Subcutaneous abdominal adipose tissue (tissue), 5 donors: Measurements from ENCODE around the gene GDPD4.

Source experiments
- H3K27ac ChIP-seq: one replicate; pipeline ENCODE4 v1.7.0; 2013; ENCODE audit warnings: low read depth, mild to moderate bottlenecking, inconsistent platforms, low read length, moderate library complexity
- H3K27me3 ChIP-seq, 5 donors: one replicate each; pipeline ENCODE4 v1.7.0; 2013; ENCODE audit warnings: low read length in 5 of 5, inconsistent platforms in 1 of 5; ENCODE audit not compliant: control insufficient read depth in 5 of 5, insufficient read depth in 4 of 5
- H3K36me3 ChIP-seq, 5 donors: one replicate each; pipeline ENCODE4 v1.7.0; 2013; ENCODE audit warnings: low read length in 5 of 5; ENCODE audit not compliant: control insufficient read depth in 5 of 5, insufficient read depth in 5 of 5
- H3K4me1 ChIP-seq, 5 donors: one replicate each; pipeline ENCODE4 v1.7.0; 2013; ENCODE audit warnings: low read length in 5 of 5, mild to moderate bottlenecking in 3 of 5, moderate library complexity in 1 of 5; ENCODE audit not compliant: control insufficient read depth in 5 of 5, insufficient read depth in 5 of 5
- H3K4me3 ChIP-seq, 5 donors: one replicate each; pipeline ENCODE4 v1.7.0; 2013; ENCODE audit warnings: low read length in 5 of 5, low read depth in 1 of 5
- H3K9ac ChIP-seq, 5 donors: one replicate each; pipeline ENCODE4 v1.7.0; 2013; ENCODE audit warnings: low read length in 5 of 5, mild to moderate bottlenecking in 4 of 5, moderate library complexity in 3 of 5
- H3K9me3 ChIP-seq, 5 donors: one replicate each; pipeline ENCODE4 v1.7.0; 2013; ENCODE audit warnings: low read length in 5 of 5; ENCODE audit not compliant: control insufficient read depth in 5 of 5
- donor health status: healthy.
- donor health status: healthy.
- donor health status: healthy.
- donor health status: healthy.
- donor health status: healthy.

GDPD4 gene

GRCh38 chr11:77195071-77195755 lies 106.3 kb downstream of the GDPD4 start:
- H3K9ac ChIP-seq: no peak overlapping the region
- H3K36me3 ChIP-seq: peaks cover 0 to 46% (median 9%) of the 10 kb centered on the region in 5 donors
- no peak overlapping the region for H3K27ac ChIP-seq
- H3K27me3 ChIP-seq: no peaks in the 10 kb centered on the region
- H3K9me3 ChIP-seq: no peaks in the 10 kb centered on the region
- H3K4me1 ChIP-seq: peaks cover 0 to 5% (median 3%) of the 10 kb centered on the region in 5 donors
- no peak overlapping the region for H3K4me3 ChIP-seq

- no peaks in the 10 kb centered on the region for H3K9me3 ChIP-seq
- H3K4me1 ChIP-seq: peaks cover 0 to 5% (median 3%) of the 10 kb centered on the region in 5 donors
- no peak overlapping the region for H3K27ac ChIP-seq
- no peaks in the 10 kb centered on the region for H3K27me3 ChIP-seq
- no peak overlapping the region for H3K4me3 ChIP-seq
- peaks cover 0 to 56% (median 12%) of the 10 kb centered on the region in 5 donors for H3K36me3 ChIP-seq
- H3K9ac ChIP-seq: no peak overlapping the region
These were observed 107.3 kb downstream of the GDPD4 start for GRCh38 chr11:77193911-77194830.

GRCh38 chr11:77193167-77193566 lies 108.3 kb downstream of the GDPD4 start:
- peaks cover 0 to 47% (median 11%) of the 10 kb centered on the region in 5 donors for H3K36me3 ChIP-seq

DNA sequence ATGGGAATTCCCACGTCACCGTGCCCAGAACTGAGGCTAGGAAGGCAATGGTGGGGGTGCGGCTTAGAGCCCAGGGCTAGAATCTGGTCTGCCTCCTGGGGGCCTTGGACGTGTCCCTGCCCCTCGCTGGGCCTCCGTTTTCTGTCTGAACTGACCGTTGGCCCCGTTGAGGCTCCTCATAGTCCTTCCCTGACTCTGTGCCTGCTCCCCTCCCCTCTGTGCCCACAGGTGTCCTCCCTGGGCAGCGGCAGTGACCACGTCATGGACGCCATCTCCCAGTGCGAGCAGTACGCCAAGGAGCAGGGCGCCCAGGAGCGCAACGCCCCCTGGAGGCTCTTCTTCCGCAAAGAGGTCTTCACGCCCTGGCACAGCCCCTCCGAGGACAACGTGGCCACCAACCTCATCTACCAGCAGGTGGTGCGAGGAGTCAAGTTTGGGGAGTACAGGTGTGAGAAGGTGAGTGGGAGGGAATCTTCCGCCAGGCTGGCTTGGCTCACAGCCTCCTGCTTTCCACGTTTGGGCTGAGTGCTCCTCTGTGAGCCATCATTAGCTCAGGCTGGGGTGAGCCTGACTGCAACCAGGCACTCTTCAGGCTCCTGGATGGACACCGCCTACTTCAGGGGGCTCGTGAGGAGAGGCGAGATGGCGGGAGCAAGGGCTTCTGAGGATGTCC lies 109.5 kb downstream of the GDPD4 start:
- Histone ChIP-seq H3K36me3 (peaks cover 0 to 45% (median 9%) of the 10 kb centered on the region in 5 donors), H3K9me3 (no peaks in the 10 kb centered on the region), H3K4me3 (peak overlapping the region in 1 of 5 donors; percentile 24), H3K27me3 (no peaks in the 10 kb centered on the region), H3K4me1 (peaks cover 0 to 14% (median 3%) of the 10 kb centered on the region in 5 donors), H3K27ac (no peak overlapping the region), H3K9ac (no peak overlapping the region)

More at GRCh38 chr11:77193167-77193566, 108.3 kb downstream of the GDPD4 start:
- Histone ChIP-seq H3K4me3 (no peak overlapping the region), H3K9me3 (no peaks in the 10 kb centered on the region), H3K9ac (no peak overlapping the region), H3K27me3 (no peaks in the 10 kb centered on the region), H3K4me1 (peaks cover 0 to 6% (median 3%) of the 10 kb centered on the region in 5 donors), H3K27ac (no peak overlapping the region)

DNA sequence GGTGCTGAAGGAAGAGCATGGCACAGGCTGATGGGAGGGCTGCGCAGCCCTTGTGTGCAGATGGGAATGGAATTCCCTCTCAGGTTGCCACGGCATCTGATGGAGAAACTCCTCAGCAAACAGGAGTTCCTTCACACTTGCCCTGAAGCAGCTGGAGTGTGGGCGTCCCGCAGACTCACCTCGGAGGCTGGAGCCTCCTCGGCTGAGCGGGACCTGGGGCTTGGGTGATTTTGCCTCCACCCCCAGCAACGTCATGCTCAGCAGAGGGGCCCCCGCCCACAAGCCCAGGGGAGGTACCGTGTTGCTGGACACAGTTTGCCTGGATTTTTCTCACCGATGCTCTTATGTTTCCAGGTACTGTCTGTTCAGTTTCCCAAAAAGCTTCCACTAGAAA lies 110.1 kb downstream of the GDPD4 start:
- Histone ChIP-seq H3K36me3 (peaks cover 0 to 45% (median 9%) of the 10 kb centered on the region in 5 donors), H3K4me3 (peak overlapping the region in 1 of 5 donors; percentile 24), H3K27ac (no peak overlapping the region), H3K27me3 (no peaks in the 10 kb centered on the region), H3K9me3 (no peaks in the 10 kb centered on the region), H3K9ac (no peak overlapping the region), H3K4me1 (peaks cover 0 to 14% (median 3%) of the 10 kb centered on the region in 5 donors)

DNA sequence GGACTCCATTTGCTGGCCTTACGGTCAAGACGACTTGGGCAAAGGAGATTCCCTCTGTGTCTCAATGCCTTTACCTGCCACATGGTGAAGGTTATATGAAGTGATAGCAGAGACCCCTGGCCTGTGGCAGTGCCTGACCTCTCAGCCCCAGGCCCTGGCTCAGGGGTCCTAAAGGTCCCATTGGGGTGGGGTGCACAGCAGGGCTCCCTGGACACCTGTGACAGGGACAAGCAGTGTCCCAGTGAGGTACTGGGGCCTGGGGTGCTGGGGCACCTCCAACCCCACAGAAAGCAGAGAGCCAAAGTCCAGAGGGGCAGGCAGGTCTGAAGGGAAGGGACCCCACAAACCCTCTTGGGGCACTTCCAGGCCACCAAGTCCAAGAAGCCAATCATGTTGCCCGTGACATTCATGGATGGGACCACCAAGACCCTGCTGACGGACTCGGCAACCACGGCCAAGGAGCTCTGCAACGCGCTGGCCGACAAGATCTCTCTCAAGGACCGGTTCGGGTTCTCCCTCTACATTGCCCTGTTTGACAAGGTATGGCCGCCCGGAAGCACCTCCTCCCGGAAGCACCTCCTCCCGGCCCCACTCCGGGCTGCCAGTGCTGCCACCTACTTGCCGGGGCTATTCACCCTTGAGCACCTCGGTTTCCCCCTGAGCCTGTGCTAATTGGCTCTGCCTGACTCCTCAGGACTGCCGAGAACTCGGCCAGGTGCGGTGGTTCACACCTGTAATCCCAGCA lies 111.0 kb downstream of the GDPD4 start:
- Histone ChIP-seq H3K27me3 (no peaks in the 10 kb centered on the region), H3K4me1 (peaks cover 0 to 14% (median 3%) of the 10 kb centered on the region in 5 donors), H3K36me3 (peaks cover 0 to 45% (median 9%) of the 10 kb centered on the region in 5 donors), H3K27ac (no peak overlapping the region), H3K9ac (no peak overlapping the region), H3K4me3 (no peak overlapping the region), H3K9me3 (no peaks in the 10 kb centered on the region)

DNA sequence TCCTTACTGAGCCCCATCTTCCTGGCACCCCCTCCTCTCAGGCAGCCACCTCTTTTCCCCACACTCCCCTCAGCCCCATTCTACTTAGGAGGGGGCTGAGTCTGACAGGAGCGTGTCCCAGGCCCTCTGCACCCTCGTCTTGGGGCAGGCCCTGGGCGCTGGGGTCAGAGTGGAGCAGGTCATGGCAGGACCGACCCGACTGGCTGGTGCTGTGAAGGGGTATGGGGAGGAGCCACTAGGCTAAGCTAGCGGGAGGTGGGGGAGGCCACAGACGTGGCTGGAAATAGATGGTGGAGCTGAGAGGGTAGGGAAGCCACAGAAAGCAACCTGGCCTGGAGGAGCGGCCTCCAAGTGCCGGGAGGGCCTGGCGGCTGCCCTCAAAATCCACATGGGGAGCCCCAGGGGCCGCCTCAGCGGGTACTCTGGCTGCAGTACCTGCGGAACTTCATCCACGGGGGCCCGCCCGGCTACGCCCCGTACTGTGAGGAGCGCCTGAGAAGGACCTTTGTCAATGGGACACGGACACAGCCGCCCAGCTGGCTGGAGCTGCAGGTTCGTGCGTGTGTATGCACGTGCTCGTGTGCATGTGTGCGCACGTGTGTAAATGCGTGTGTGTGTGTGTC lies 111.8 kb downstream of the GDPD4 start:
- H3K27me3 ChIP-seq: no peaks in the 10 kb centered on the region
- peaks cover 0 to 39% (median 9%) of the 10 kb centered on the region in 5 donors for H3K36me3 ChIP-seq
- H3K4me3 ChIP-seq: no peak overlapping the region
- no peaks in the 10 kb centered on the region for H3K9me3 ChIP-seq
- no peak overlapping the region for H3K9ac ChIP-seq
- H3K4me1 ChIP-seq: peaks cover 0 to 14% (median 3%) of the 10 kb centered on the region in 5 donors
- H3K27ac ChIP-seq: no peak overlapping the region

- no peak overlapping the region for H3K9ac ChIP-seq
- no peaks in the 10 kb centered on the region for H3K9me3 ChIP-seq
- H3K27ac ChIP-seq: no peak overlapping the region
- H3K4me1 ChIP-seq: peaks cover 0 to 14% (median 3%) of the 10 kb centered on the region in 5 donors
- no peak overlapping the region for H3K4me3 ChIP-seq
- peaks cover 0 to 34% (median 8%) of the 10 kb centered on the region in 5 donors for H3K36me3 ChIP-seq
- H3K27me3 ChIP-seq: no peaks in the 10 kb centered on the region
These were observed 112.6 kb downstream of the GDPD4 start for GRCh38 chr11:77188633-77189491.
